ENCODE data around the gene ATP10D.

The ATP10D gene

GRCh38 chr4:47577779-47578553, 92.9 kb downstream of the ATP10D start:
- Histone ChIP-seq H3K4me1 (ENCODE audit: control insufficient read depth, low read depth, low read length) (no peaks in the 10 kb centered on the region), H3K23ac (ENCODE audit: low read length) (no peak overlapping the region), H2BK15ac (replicated peaks; ENCODE audit: low read depth) (no peak overlapping the region), H3K18ac (ENCODE audit: low read length) (no peak overlapping the region), H4K5ac (ENCODE audit: low read length) (no peak overlapping the region), H2BK120ac (ENCODE audit: low read depth, low read length) (no peak overlapping the region), H3K56ac (ENCODE audit: low read length) (no peak overlapping the region), H3K79me1 (ENCODE audit: low read length) (no peaks in the 10 kb centered on the region), H3K9ac (ENCODE audit: low read length) (no peak overlapping the region), H3K4me2 (ENCODE audit: low read length) (no peak overlapping the region), H3K27ac (ENCODE audit: low read depth, low read length) (no peak overlapping the region), H3K27me3 (ENCODE audit: insufficient read depth, low read length, poor library complexity) (no peaks in the 10 kb centered on the region), H3K79me2 (ENCODE audit: control insufficient read depth, insufficient read depth, low read length) (no peaks in the 10 kb centered on the region), H3K4me3 (ENCODE audit: low read length) (no peak overlapping the region), H3K4ac (ENCODE audit: low read depth, low read length) (no peak overlapping the region), H3K36me3 (ENCODE audit: control insufficient read depth, insufficient read depth, low read length) (no peaks in the 10 kb centered on the region), H2AK5ac (ENCODE audit: low read length) (no peak overlapping the region), H2BK5ac (ENCODE audit: low read length) (no peak overlapping the region), H4K8ac (ENCODE audit: low read depth, low read length) (no peak overlapping the region)
- WGBS (ENCODE audit: extremely low coverage, insufficient coverage, low lambda C conversion rate), result no CpG with 5 or more reads among the region's 7 CpGs
- DNase-seq, result no peak

DNA sequence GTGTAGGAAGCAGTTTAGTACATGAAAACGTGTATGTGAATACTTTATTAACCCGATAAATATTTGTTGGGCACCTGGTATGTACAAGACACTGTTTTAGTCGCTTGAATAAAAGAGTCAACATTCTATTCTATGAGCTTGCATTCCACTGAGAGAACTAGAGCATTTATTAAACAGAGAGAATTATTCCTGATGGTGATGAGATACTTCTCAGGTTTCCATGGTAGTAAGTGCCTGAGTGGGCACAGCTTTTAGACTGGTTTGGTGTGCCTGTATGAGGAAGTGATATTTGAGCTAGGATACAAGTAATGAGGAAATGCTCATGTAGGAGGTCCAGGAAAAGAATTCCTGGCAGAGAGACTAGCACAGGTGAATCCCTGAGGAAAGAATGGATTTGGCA, 94.2 kb downstream of the ATP10D start:
- DNase-seq, result no peak
- H4K8ac ChIP-seq (ENCODE audit: low read depth, low read length), result no peak overlapping the region

GRCh38 chr4:47590325-47590724, 105.2 kb downstream of the ATP10D start:
- no peaks in the 10 kb centered on the region for H3K4me1 ChIP-seq (ENCODE audit: control insufficient read depth, low read depth, low read length)
- H2BK5ac ChIP-seq (ENCODE audit: low read length), result no peak overlapping the region
- H2AK5ac ChIP-seq (ENCODE audit: low read length), result no peak overlapping the region
- H3K4me2 ChIP-seq (ENCODE audit: low read length), result no peak overlapping the region
- H3K27ac ChIP-seq (ENCODE audit: low read depth, low read length), result no peak overlapping the region
- H3K18ac ChIP-seq (ENCODE audit: low read length), result no peak overlapping the region
- no peak overlapping the region for H3K9ac ChIP-seq (ENCODE audit: low read length)
- H3K4me3 ChIP-seq (ENCODE audit: low read length), result no peak overlapping the region
- H3K36me3 ChIP-seq (ENCODE audit: control insufficient read depth, insufficient read depth, low read length), result no peaks in the 10 kb centered on the region
- H4K5ac ChIP-seq (ENCODE audit: low read length), result no peak overlapping the region
- no peak overlapping the region for H3K56ac ChIP-seq (ENCODE audit: low read length)
- no peak for DNase-seq
- H2BK120ac ChIP-seq (ENCODE audit: low read depth, low read length), result no peak overlapping the region
- no peak overlapping the region for H2BK15ac ChIP-seq (replicated peaks; ENCODE audit: low read depth)
- no peak overlapping the region for H3K4ac ChIP-seq (ENCODE audit: low read depth, low read length)
- no peaks in the 10 kb centered on the region for H3K79me1 ChIP-seq (ENCODE audit: low read length)
- no CpG with 5 or more reads among the region's 1 CpG for WGBS (ENCODE audit: extremely low coverage, insufficient coverage, low lambda C conversion rate)
- no peaks in the 10 kb centered on the region for H3K79me2 ChIP-seq (ENCODE audit: control insufficient read depth, insufficient read depth, low read length)
- H3K23ac ChIP-seq (ENCODE audit: low read length), result no peak overlapping the region
- no peaks in the 10 kb centered on the region for H3K27me3 ChIP-seq (ENCODE audit: insufficient read depth, low read length, poor library complexity)
- no peak overlapping the region for H4K8ac ChIP-seq (ENCODE audit: low read depth, low read length)

More for the DNA sequence above, 94.2 kb downstream of the ATP10D start:
- H3K56ac ChIP-seq (ENCODE audit: low read length), result no peak overlapping the region
- no peak overlapping the region for H3K4me2 ChIP-seq (ENCODE audit: low read length)
- H4K5ac ChIP-seq (ENCODE audit: low read length), result no peak overlapping the region
- H3K27me3 ChIP-seq (ENCODE audit: insufficient read depth, low read length, poor library complexity), result no peaks in the 10 kb centered on the region
- no peak overlapping the region for H2BK5ac ChIP-seq (ENCODE audit: low read length)
- no peak overlapping the region for H2BK15ac ChIP-seq (replicated peaks; ENCODE audit: low read depth)
- H3K18ac ChIP-seq (ENCODE audit: low read length), result no peak overlapping the region
- H3K4me3 ChIP-seq (ENCODE audit: low read length), result no peak overlapping the region
- no peaks in the 10 kb centered on the region for H3K79me2 ChIP-seq (ENCODE audit: control insufficient read depth, insufficient read depth, low read length)
- H3K23ac ChIP-seq (ENCODE audit: low read length), result no peak overlapping the region
- H3K9ac ChIP-seq (ENCODE audit: low read length), result no peak overlapping the region
- no peak overlapping the region for H2AK5ac ChIP-seq (ENCODE audit: low read length)
- no peaks in the 10 kb centered on the region for H3K79me1 ChIP-seq (ENCODE audit: low read length)
- no peak overlapping the region for H2BK120ac ChIP-seq (ENCODE audit: low read depth, low read length)
- no peaks in the 10 kb centered on the region for H3K4me1 ChIP-seq (ENCODE audit: control insufficient read depth, low read depth, low read length)
- H3K36me3 ChIP-seq (ENCODE audit: control insufficient read depth, insufficient read depth, low read length), result no peaks in the 10 kb centered on the region
- H3K27ac ChIP-seq (ENCODE audit: low read depth, low read length), result no peak overlapping the region
- no peak overlapping the region for H3K4ac ChIP-seq (ENCODE audit: low read depth, low read length)
- WGBS (ENCODE audit: extremely low coverage, insufficient coverage, low lambda C conversion rate), result no CpG with 5 or more reads among the region's 3 CpGs

DNA sequence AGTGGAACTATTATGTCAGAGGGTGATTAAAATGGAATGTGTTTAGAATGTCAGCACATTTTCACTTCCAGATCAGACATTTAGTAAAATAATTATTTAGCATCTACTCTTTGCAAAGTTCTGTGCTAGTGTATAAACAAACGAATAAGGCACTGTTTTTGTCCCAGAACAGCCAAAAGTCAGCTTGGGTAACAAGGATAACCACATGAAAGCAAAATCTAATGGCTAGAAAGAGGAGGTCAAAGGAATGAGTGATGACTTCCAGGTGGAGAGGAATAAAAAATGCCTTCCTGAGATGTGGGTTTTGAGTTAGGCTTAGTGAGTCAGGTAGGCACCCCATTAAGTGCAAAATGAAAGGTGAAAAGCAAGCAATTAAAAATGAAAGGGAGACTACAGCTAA, 112.6 kb downstream of the ATP10D start:
- H2BK15ac ChIP-seq (replicated peaks; ENCODE audit: low read depth), result no peak overlapping the region
- no peak overlapping the region for H3K4me3 ChIP-seq (ENCODE audit: low read length)
- no peak overlapping the region for H3K56ac ChIP-seq (ENCODE audit: low read length)
- H3K79me2 ChIP-seq (ENCODE audit: control insufficient read depth, insufficient read depth, low read length), result no peaks in the 10 kb centered on the region
- no peaks in the 10 kb centered on the region for H3K79me1 ChIP-seq (ENCODE audit: low read length)
- no peak for DNase-seq
- H3K27ac ChIP-seq (ENCODE audit: low read depth, low read length), result no peak overlapping the region
- H3K23ac ChIP-seq (ENCODE audit: low read length), result no peak overlapping the region
- H3K4ac ChIP-seq (ENCODE audit: low read depth, low read length), result no peak overlapping the region
- H2AK5ac ChIP-seq (ENCODE audit: low read length), result no peak overlapping the region
- no peaks in the 10 kb centered on the region for H3K4me1 ChIP-seq (ENCODE audit: control insufficient read depth, low read depth, low read length)
- H4K8ac ChIP-seq (ENCODE audit: low read depth, low read length), result no peak overlapping the region
- H3K4me2 ChIP-seq (ENCODE audit: low read length), result no peak overlapping the region
- no peak overlapping the region for H2BK120ac ChIP-seq (ENCODE audit: low read depth, low read length)
- no peaks in the 10 kb centered on the region for H3K36me3 ChIP-seq (ENCODE audit: control insufficient read depth, insufficient read depth, low read length)
- no peak overlapping the region for H4K5ac ChIP-seq (ENCODE audit: low read length)
- no peak overlapping the region for H3K9ac ChIP-seq (ENCODE audit: low read length)
- H3K27me3 ChIP-seq (ENCODE audit: insufficient read depth, low read length, poor library complexity), result no peaks in the 10 kb centered on the region
- no peak overlapping the region for H2BK5ac ChIP-seq (ENCODE audit: low read length)
- H3K18ac ChIP-seq (ENCODE audit: low read length), result no peak overlapping the region
- no CpG with 5 or more reads among the region's 1 CpG for WGBS (ENCODE audit: extremely low coverage, insufficient coverage, low lambda C conversion rate)

GRCh38 chr4:47598320-47598719, 113.2 kb downstream of the ATP10D start:
- no peak overlapping the region for H3K27ac ChIP-seq (ENCODE audit: low read depth, low read length)
- no peaks in the 10 kb centered on the region for H3K79me2 ChIP-seq (ENCODE audit: control insufficient read depth, insufficient read depth, low read length)
- H3K9ac ChIP-seq (ENCODE audit: low read length), result no peak overlapping the region
- no peaks in the 10 kb centered on the region for H3K36me3 ChIP-seq (ENCODE audit: control insufficient read depth, insufficient read depth, low read length)
- H3K56ac ChIP-seq (ENCODE audit: low read length), result no peak overlapping the region
- H2BK15ac ChIP-seq (replicated peaks; ENCODE audit: low read depth), result no peak overlapping the region
- H3K18ac ChIP-seq (ENCODE audit: low read length), result no peak overlapping the region
- DNase-seq, result no peak
- H4K5ac ChIP-seq (ENCODE audit: low read length), result no peak overlapping the region
- H3K23ac ChIP-seq (ENCODE audit: low read length), result no peak overlapping the region
- no peak overlapping the region for H2BK120ac ChIP-seq (ENCODE audit: low read depth, low read length)
- H3K4me3 ChIP-seq (ENCODE audit: low read length), result no peak overlapping the region
- no peaks in the 10 kb centered on the region for H3K27me3 ChIP-seq (ENCODE audit: insufficient read depth, low read length, poor library complexity)
- no peak overlapping the region for H2BK5ac ChIP-seq (ENCODE audit: low read length)
- H2AK5ac ChIP-seq (ENCODE audit: low read length), result no peak overlapping the region
- H4K8ac ChIP-seq (ENCODE audit: low read depth, low read length), result no peak overlapping the region
- H3K4ac ChIP-seq (ENCODE audit: low read depth, low read length), result no peak overlapping the region
- no peaks in the 10 kb centered on the region for H3K4me1 ChIP-seq (ENCODE audit: control insufficient read depth, low read depth, low read length)
- WGBS (ENCODE audit: extremely low coverage, insufficient coverage, low lambda C conversion rate), result no CpG with 5 or more reads among the region's 1 CpG
- H3K4me2 ChIP-seq (ENCODE audit: low read length), result no peak overlapping the region
- no peaks in the 10 kb centered on the region for H3K79me1 ChIP-seq (ENCODE audit: low read length)

GRCh38 chr4:47598896-47599295, 113.8 kb downstream of the ATP10D start:
- Histone ChIP-seq H3K4me2 (ENCODE audit: low read length) (no peak overlapping the region), H3K27ac (ENCODE audit: low read depth, low read length) (no peak overlapping the region), H3K36me3 (ENCODE audit: control insufficient read depth, insufficient read depth, low read length) (no peaks in the 10 kb centered on the region), H3K18ac (ENCODE audit: low read length) (no peak overlapping the region), H2AK5ac (ENCODE audit: low read length) (no peak overlapping the region), H3K4ac (ENCODE audit: low read depth, low read length) (no peak overlapping the region), H4K8ac (ENCODE audit: low read depth, low read length) (no peak overlapping the region), H3K27me3 (ENCODE audit: insufficient read depth, low read length, poor library complexity) (no peaks in the 10 kb centered on the region), H4K5ac (ENCODE audit: low read length) (no peak overlapping the region), H3K9ac (ENCODE audit: low read length) (no peak overlapping the region), H2BK120ac (ENCODE audit: low read depth, low read length) (no peak overlapping the region), H2BK5ac (ENCODE audit: low read length) (no peak overlapping the region), H3K56ac (ENCODE audit: low read length) (no peak overlapping the region), H2BK15ac (replicated peaks; ENCODE audit: low read depth) (no peak overlapping the region), H3K79me2 (ENCODE audit: control insufficient read depth, insufficient read depth, low read length) (no peaks in the 10 kb centered on the region), H3K23ac (ENCODE audit: low read length) (no peak overlapping the region), H3K4me1 (ENCODE audit: control insufficient read depth, low read depth, low read length) (no peaks in the 10 kb centered on the region), H3K4me3 (ENCODE audit: low read length) (no peak overlapping the region), H3K79me1 (ENCODE audit: low read length) (no peaks in the 10 kb centered on the region)
- WGBS (ENCODE audit: extremely low coverage, insufficient coverage, low lambda C conversion rate), result no CpG with 5 or more reads among the region's 3 CpGs
- DNase-seq, result no peak
